SU-DHL-6 (cell line): ENCODE data around the gene LMO7.

ENCODE experiments used
- H2AFZ ChIP-seq: fragments of 200-600 bp; sonication (generic); 2 replicates; pipeline ENCODE4 v1.6.1; 2014; ENCODE audit warnings: low read depth, mild to moderate bottlenecking, moderate library complexity, mixed read lengths, antibody characterized with exemption, low read length; ENCODE audit not compliant: severe bottlenecking
- H3F3A ChIP-seq: fragments of 200-600 bp; shearing (Covaris generic); 2 replicates; pipeline ENCODE4 v1.6.0; 2016; ENCODE audit warnings: antibody characterized with exemption, mild to moderate bottlenecking; ENCODE audit not compliant: insufficient read depth
- H3K27ac ChIP-seq: fragments of 200-600 bp; sonication (generic); 2 replicates; pipeline ENCODE4 v1.5.1; 2016; ENCODE audit warnings: low read depth, mild to moderate bottlenecking, low read length, moderate library complexity, mixed read lengths
- H3K27me3 ChIP-seq: fragments of 200-600 bp; sonication (generic), shearing (Covaris generic); 2 replicates; pipeline ENCODE4 v1.6.0; 2014; ENCODE audit warnings: mild to moderate bottlenecking, low read length
- H3K36me3 ChIP-seq: fragments of 200-600 bp; sonication (generic); 2 replicates; pipeline ENCODE4 v1.6.1; 2014; ENCODE audit warnings: mild to moderate bottlenecking, low read length, mixed read lengths
- H3K4me2 ChIP-seq: fragments of 300-600, 200-600 bp; shearing (Covaris generic), sonication (generic); 2 replicates; pipeline ENCODE4 v1.6.0; 2014; ENCODE audit warnings: low read length, low read depth, mild to moderate bottlenecking; ENCODE audit not compliant: poor library complexity, severe bottlenecking
- H3K4me3 ChIP-seq: fragments of 200-600 bp; sonication (generic); 2 replicates; pipeline ENCODE4 v1.5.1; 2014; ENCODE audit warnings: antibody characterized with exemption, low read length, mild to moderate bottlenecking, mixed read lengths; ENCODE audit not compliant: insufficient read depth, poor library complexity, severe bottlenecking
- H3K79me2 ChIP-seq: fragments of 200-600 bp; sonication (generic); 2 replicates; pipeline ENCODE4 v1.6.1; 2014; ENCODE audit warnings: mild to moderate bottlenecking, low read length, moderate library complexity; ENCODE audit not compliant: insufficient read depth
- H3K9ac ChIP-seq: fragments of 200-600 bp; sonication (generic); 2 replicates; pipeline ENCODE4 v1.7.0; 2014; ENCODE audit warnings: mild to moderate bottlenecking, low read length
- H3K9me2 ChIP-seq: fragments of 200-600 bp; sonication (generic); replicated peaks from 2 replicates; pipeline ENCODE4 v1.6.1; 2014; ENCODE audit warnings: low read length; ENCODE audit not compliant: insufficient read depth
- H3K9me3 ChIP-seq: fragments of 200-600 bp; sonication (generic); 2 replicates; pipeline ENCODE4 v1.6.1; 2014; ENCODE audit warnings: low read length, mixed read lengths; ENCODE audit not compliant: insufficient read depth
- H4K20me1 ChIP-seq: fragments of 200-600 bp; sonication (generic); 2 replicates; pipeline ENCODE4 v1.6.1; 2014; ENCODE audit warnings: low read depth, mild to moderate bottlenecking, antibody characterized with exemption, low read length, moderate library complexity, mixed read lengths
- EZH2phosphoT487 ChIP-seq: fragments of 200-600 bp; sonication (generic), shearing (Covaris generic); conservative IDR thresholded peaks from 2 replicates; pipeline ENCODE4 v1.6.1; 2018; ENCODE audit warnings: mild to moderate bottlenecking, antibody characterized with exemption, low read length, moderate library complexity, mixed read lengths
- TF ChIP-seq, protein P1 (sequence below): fragments of 200-600 bp; sonication (generic); IDR thresholded peaks from one replicate; pipeline ENCODE4 v1.5.1; 2017; ENCODE audit warnings: antibody characterized with exemption, mild to moderate bottlenecking, low read length, moderate library complexity; ENCODE audit not compliant: insufficient read depth, poor library complexity, severe bottlenecking

Gene LMO7

DNA sequence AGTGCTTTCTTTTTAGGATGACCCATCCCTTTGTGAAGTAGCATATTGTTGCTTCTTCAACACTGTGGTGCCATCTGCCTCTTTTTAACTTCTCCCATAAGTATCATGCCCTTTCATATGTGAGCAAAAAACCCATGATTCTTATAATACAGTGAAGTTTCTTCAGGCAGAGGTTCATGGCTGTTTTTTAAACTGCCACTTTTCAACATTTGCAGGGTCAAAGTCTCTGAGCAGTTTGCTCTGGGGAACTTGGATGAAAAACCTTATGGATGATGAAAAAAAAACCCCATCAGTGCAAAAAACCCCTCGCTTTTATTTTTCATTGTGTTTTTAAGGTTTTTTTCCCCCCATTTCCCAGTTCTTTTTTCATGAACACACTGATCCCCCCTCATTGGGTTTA lies 158.5 kb downstream of the LMO7 start:
- H3F3A ChIP-seq: no peaks in the 10 kb centered on the region
- no peaks in the 10 kb centered on the region; the same call in 1 of the 2 replicates for H4K20me1 ChIP-seq
- H3K9me3 ChIP-seq: no peaks in the 10 kb centered on the region
- H3K27me3 ChIP-seq: no peaks in the 10 kb centered on the region
- TF ChIP-seq, protein P1, sequence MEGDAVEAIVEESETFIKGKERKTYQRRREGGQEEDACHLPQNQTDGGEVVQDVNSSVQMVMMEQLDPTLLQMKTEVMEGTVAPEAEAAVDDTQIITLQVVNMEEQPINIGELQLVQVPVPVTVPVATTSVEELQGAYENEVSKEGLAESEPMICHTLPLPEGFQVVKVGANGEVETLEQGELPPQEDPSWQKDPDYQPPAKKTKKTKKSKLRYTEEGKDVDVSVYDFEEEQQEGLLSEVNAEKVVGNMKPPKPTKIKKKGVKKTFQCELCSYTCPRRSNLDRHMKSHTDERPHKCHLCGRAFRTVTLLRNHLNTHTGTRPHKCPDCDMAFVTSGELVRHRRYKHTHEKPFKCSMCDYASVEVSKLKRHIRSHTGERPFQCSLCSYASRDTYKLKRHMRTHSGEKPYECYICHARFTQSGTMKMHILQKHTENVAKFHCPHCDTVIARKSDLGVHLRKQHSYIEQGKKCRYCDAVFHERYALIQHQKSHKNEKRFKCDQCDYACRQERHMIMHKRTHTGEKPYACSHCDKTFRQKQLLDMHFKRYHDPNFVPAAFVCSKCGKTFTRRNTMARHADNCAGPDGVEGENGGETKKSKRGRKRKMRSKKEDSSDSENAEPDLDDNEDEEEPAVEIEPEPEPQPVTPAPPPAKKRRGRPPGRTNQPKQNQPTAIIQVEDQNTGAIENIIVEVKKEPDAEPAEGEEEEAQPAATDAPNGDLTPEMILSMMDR: no peak
- no peak for TF ChIP-seq EZH2phosphoT487
- peaks cover 21% of the 10 kb centered on the region for H3K36me3 ChIP-seq
- H3K9ac ChIP-seq: no peak overlapping the region
- no peak overlapping the region for H3K4me2 ChIP-seq
- no peaks in the 10 kb centered on the region for H3K9me2 ChIP-seq
- H3K4me3 ChIP-seq: no peak overlapping the region
- no peak overlapping the region for H2AFZ ChIP-seq
- peaks cover 63% of the 10 kb centered on the region for H3K79me2 ChIP-seq
- H3K27ac ChIP-seq: no peak overlapping the region

DNA sequence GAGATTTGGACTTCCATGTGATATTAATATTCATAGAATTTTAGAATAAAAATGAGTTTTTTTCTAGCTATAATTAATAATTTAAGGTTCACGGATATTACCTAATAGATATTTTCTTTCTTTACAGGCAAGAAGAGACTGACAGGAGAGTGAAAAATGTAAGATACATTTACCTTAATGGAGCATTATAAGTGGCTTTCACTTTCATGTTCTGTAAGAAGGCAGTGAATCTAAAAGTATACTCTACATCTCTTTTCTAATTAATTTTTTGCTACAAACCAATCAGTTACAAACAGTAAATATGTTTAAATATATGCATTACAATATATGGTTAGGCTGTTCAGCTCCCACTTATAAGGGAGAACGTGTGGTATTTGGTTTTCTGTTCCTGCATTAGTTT lies 159.1 kb downstream of the LMO7 start:
- H3K9ac ChIP-seq: no peak overlapping the region
- H3K9me2 ChIP-seq: no peaks in the 10 kb centered on the region
- H3K27me3 ChIP-seq: no peaks in the 10 kb centered on the region
- H2AFZ ChIP-seq: no peak overlapping the region
- no peaks in the 10 kb centered on the region; the same call in 1 of the 2 replicates for H4K20me1 ChIP-seq
- H3K4me3 ChIP-seq: no peak overlapping the region
- peaks cover 57% of the 10 kb centered on the region for H3K79me2 ChIP-seq
- TF ChIP-seq, protein P1: no peak
- no peak for TF ChIP-seq EZH2phosphoT487
- no peaks in the 10 kb centered on the region for H3K9me3 ChIP-seq
- H3F3A ChIP-seq: no peaks in the 10 kb centered on the region; the same call in 1 of the 2 replicates
- peaks cover 23% of the 10 kb centered on the region for H3K36me3 ChIP-seq
- H3K4me2 ChIP-seq: no peak overlapping the region
- no peak overlapping the region for H3K27ac ChIP-seq

DNA sequence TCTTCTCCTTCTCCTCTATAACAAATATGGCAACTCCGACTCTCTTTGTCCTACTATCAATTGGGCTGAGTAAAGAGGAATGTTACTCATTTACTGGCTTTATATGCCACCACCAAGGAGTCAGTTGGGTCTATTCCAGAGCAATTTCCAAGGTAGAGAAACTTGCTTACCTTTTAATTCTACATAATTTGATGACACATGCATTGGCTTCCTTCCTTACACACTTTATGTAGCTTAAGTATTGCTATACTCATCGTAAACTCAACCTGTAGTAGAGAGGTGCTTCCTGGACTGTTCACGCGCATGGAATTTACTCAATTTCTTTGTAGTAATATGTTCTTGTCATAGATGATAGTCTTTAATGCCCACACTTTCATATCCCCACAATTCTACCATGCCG lies 160.7 kb downstream of the LMO7 start:
- Histone ChIP-seq H3F3A (no peaks in the 10 kb centered on the region; the same call in 1 of the 2 replicates), H3K9me3 (no peaks in the 10 kb centered on the region), H2AFZ (no peak overlapping the region), H3K27me3 (no peaks in the 10 kb centered on the region), H3K36me3 (peaks cover 38% of the 10 kb centered on the region), H3K79me2 (peaks cover 41% of the 10 kb centered on the region), H3K4me3 (no peak overlapping the region), H3K4me2 (no peak overlapping the region), H3K9me2 (no peaks in the 10 kb centered on the region), H4K20me1 (no peaks in the 10 kb centered on the region; the same call in 1 of the 2 replicates), H3K9ac (no peak overlapping the region), H3K27ac (no peak overlapping the region)
- TF ChIP-seq, protein P1: no peak
